GM13977 (cell line): ENCODE data around the gene ZNF277.

Experiments used
- DNase-seq: peaks from one replicate; pipeline ENCODE4 v3.0.0; 2012; ENCODE audit warnings: low spot score
- in situ Hi-C: fragments of 300-500 bp; cut with MboI; formaldehyde crosslinking; loops from one replicate; pipeline ENCODE4 v1.12.0; 2022; ENCODE audit warnings: low sequenced_read_pairs, low pct_unique_long_range_greater_than_20kb, mixed read lengths, inconsistent platforms; ENCODE audit not compliant: unreplicated experiment
- TF ChIP-seq, protein P1 (sequence below): IDR thresholded peaks from 2 replicates; pipeline ENCODE4 v1.5.1; 2012; ENCODE audit warnings: mild to moderate bottlenecking, control low read depth; ENCODE audit not compliant: insufficient read depth; ENCODE audit errors: extremely low read depth, missing control alignments

Gene ZNF277

DNA sequence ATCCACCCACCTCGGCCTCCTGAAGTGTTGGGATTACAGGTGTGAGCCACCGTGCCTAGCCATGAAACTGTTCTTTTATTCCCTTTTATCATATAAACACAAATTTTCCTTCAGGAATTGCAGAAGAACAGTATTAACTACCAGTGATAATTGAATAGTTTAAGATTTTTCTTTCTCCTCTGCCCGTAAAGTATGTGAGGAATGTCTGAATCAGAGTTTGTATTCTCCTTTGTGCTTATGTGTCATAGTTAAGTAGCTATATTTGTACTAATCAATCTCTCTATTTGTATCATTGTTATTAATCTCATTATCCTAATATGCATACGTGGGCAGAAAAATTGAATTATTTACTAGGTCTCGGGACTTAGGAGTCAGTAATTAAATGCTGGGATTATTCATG, 83.6 kb downstream of the ZNF277 start:
- no peak for DNase-seq
- in situ Hi-C loops: no loop called here
- TF ChIP-seq, protein P1, sequence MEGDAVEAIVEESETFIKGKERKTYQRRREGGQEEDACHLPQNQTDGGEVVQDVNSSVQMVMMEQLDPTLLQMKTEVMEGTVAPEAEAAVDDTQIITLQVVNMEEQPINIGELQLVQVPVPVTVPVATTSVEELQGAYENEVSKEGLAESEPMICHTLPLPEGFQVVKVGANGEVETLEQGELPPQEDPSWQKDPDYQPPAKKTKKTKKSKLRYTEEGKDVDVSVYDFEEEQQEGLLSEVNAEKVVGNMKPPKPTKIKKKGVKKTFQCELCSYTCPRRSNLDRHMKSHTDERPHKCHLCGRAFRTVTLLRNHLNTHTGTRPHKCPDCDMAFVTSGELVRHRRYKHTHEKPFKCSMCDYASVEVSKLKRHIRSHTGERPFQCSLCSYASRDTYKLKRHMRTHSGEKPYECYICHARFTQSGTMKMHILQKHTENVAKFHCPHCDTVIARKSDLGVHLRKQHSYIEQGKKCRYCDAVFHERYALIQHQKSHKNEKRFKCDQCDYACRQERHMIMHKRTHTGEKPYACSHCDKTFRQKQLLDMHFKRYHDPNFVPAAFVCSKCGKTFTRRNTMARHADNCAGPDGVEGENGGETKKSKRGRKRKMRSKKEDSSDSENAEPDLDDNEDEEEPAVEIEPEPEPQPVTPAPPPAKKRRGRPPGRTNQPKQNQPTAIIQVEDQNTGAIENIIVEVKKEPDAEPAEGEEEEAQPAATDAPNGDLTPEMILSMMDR: no peak

DNA sequence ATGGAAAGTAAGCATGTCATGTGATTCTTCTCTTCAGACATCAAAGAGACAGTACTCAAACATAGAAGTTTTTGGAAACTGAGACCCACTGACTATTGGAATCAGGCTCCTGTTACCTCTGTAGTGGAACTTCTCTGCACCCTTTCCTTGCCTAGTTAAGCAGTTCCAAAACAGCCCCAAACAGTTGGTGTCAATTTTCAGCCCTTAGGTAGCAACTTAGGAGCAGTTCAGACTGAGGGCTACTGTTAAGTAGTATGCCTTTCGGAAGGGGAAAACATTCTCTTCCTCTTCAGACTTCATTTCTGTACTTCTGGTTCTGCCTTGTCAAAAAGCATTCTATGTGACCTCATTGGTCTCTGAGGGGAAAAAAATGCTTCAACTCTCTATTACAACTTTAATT, 85.7 kb downstream of the ZNF277 start:
- TF ChIP-seq, protein P1: no peak
- in situ Hi-C loops: no loop called here
- DNase-seq: no peak

GRCh38 chr7:112293416-112293815, 86.9 kb downstream of the ZNF277 start:
- TF ChIP-seq, protein P1: no peak
- in situ Hi-C loops: no loop called here
- DNase-seq: no peak

DNA sequence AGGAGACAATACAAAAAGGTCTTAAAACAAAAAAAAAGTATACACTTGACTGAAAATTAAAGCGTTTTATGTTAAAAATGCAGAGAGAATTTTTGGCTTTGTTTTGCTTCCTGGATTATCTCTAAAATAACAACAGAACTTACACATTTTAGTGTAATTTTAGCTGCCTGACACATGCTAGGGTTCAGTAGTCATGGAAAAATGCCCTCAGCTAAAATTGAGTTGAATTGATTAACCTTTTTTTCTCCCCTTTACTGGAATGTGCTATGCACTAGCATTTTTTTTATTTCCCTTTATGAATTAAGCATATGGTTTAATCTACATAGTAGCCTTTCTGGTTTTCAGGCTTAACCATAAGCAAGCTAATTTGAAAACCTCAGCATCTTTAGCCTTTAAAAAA, 89.9 kb downstream of the ZNF277 start:
- TF ChIP-seq, protein P1: no peak
- in situ Hi-C loops: no loop called here
- DNase-seq: no peak

DNA sequence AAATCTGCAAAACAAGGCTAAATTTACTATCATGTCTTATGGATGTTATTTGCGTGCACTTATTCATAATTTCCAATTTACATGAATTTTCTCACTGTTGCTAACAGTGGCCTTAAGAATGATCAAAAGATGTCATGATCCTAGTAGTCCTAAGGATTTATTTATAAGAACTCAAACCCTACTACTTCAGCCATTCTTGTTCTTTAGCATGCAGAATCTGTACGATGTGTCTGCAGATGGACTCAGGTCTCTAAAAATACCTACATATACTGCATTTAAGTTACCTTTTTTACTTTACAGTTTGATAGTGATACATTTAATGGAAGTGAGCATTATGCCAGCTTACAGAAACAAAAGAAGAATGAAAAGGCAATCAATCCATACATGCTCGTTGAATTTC, 91.2 kb downstream of the ZNF277 start:
- TF ChIP-seq, protein P1: no peak
- DNase-seq: no peak
- in situ Hi-C loops: no loop called here

DNA sequence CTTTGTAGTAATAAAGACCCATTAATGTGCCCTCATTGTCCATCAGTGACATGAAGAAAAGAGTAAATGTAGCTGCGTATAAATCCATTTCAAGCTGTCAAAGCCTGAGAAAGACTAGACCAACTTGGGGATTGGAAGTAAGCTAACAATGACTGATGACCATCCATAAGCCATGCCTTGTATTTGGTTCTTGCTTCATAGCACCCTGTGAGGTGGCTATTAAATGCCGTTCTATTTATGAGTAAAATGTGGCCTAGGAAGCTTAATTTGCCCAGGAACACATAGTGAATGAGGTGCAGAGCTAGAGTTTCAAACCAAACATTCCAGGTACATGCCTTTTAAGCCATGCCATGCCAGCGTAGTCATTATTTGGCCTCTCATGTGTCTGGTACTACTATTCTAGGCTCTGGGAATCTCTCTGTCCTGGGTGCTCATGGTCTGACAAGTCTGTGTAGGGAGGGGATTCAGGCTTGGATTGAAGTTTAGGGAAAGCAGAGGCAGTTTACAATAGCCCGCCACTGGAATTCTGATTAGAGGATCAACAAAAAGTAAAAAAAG, 92.1 kb downstream of the ZNF277 start:
- TF ChIP-seq, protein P1: no peak
- no peak for DNase-seq
- in situ Hi-C loops: no loop called here

- TF ChIP-seq, protein P1: no peak
- in situ Hi-C loops: no loop called here
- DNase-seq: no peak
Measured at GRCh38 chr7:112300072-112300471, 93.6 kb downstream of the ZNF277 start.
